GM19463 (cell line): ENCODE measurements around the gene RUNX2.
A peak's percentile ranks its signal among the peaks of the same experiment; 100 is the strongest.
"Not testable (repeated sequence)": the region's sequence is repeated elsewhere in the genome, so short reads cannot be mapped to it uniquely, and the experiment has no call there.

ENCODE experiments used
- ATAC-seq: cut with Tn5 transposase; IDR thresholded peaks from one replicate; pipeline ENCODE4 v1.9.1; 2021; ENCODE audit warnings: mild to moderate bottlenecking, moderate library complexity; ENCODE audit not compliant: unreplicated experiment

RUNX2 gene

GRCh38 chr6:45543298-45544235 is 215.4 kb downstream of the RUNX2 start:
- no peak for ATAC-seq

DNA sequence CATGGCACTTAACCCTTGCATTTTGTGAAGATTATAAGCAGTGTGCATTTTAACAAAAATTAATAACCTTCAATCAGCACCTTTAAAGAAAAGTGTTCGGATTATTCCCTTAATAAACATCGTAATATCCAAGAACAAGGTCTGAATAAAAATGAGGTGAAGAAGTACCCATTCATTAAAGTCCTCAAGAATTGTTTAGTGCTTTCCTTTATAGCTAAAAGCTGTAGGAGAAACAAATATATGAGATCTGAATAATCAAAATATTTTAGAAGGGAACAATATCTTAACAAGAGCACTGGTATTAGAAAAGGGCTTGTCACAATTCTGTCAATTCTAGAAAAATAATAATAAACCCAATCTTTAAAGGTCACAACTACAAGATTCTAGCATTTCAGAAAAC is 217.3 kb downstream of the RUNX2 start:
- no peak for ATAC-seq

GRCh38 chr6:45548657-45549515 is 220.8 kb downstream of the RUNX2 start:
- peak; percentile 98 for ATAC-seq

DNA sequence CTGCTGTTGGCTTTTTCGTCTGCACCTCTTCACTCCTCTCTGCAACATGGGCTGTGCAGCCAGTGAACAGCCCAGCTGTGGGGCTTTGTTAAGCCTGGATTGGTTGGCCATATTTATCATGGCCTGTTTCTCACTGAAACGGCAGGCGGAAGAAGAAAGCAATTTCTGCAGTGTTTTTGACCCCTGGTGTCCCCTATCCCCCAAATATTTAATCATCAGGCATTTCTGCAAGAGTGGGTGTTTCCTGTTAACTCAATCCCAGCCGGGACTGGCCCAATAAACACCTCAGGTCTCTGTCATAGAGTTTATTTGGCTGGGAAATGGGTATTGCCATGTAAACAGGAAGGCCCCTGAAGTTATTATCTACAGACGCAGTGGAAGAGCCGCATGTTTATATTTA is 224.4 kb downstream of the RUNX2 start:
- ATAC-seq = no peak

GRCh38 chr6:45553730-45554344 is 225.7 kb downstream of the RUNX2 start:
- ATAC-seq = no peak

DNA sequence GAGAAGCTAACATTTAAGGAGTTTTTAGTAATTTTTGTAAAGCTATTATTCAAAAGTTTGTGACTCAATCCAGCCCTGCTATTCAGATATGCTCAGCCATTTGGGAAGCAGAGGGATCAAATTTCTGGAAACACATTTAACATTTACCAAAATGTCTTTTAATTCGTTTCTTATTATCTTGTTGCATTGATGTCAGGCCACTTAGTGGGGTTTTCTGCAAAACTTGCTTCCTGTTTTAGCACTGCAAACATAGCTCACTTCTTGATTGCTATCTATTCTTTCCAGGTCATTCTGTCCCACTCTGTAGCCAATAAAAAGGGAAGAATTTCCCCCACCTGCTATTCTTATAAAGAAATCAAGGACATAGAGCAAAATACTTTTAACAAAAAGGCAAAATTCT is 226.5 kb downstream of the RUNX2 start:
- ATAC-seq = no peak

- no peak for ATAC-seq
These were observed 228.0 kb downstream of the RUNX2 start for GRCh38 chr6:45555981-45556771.

GRCh38 chr6:45556828-45557227 is 228.7 kb downstream of the RUNX2 start:
- no peak for ATAC-seq

DNA sequence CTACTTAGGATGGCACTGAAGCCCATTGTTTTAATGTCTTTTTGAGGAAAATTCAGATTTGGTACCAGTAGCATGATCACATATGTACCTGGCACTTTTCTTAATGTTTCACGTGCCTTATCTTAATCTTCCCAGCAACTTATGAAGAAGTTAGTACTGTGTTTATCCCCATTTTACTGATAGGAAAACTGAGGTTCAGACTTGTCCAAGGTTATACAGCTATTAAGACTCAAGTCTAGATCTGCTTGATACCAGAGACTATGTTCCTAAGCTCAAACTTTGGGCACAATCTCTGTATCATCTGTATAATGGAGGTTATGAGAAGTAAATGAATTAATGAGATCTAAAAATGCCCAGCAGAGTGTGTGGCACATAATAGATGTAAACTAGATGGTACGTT is 229.3 kb downstream of the RUNX2 start:
- ATAC-seq = no peak

DNA sequence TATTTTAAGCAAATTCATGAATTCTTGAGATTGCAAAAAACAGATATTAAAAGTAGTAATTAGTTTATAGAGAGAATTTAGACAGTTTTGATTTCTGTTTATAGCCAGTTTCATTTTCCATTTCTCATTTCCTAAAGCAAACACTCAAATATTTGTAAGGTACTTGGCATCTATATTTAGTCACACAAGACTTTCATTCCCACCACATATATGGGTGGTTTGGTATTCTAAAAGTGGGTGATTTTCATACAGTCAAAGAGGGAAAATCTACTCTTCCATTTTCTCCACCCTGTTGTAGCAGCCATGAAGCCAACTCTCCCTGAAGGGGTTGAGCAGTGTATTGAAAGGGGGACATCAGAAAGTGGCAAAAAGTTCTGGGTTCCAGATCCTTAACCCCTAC is 230.7 kb downstream of the RUNX2 start:
- no peak for ATAC-seq

GRCh38 chr6:45560321-45560820 is 232.2 kb downstream of the RUNX2 start:
- not testable (repeated sequence) for ATAC-seq

DNA sequence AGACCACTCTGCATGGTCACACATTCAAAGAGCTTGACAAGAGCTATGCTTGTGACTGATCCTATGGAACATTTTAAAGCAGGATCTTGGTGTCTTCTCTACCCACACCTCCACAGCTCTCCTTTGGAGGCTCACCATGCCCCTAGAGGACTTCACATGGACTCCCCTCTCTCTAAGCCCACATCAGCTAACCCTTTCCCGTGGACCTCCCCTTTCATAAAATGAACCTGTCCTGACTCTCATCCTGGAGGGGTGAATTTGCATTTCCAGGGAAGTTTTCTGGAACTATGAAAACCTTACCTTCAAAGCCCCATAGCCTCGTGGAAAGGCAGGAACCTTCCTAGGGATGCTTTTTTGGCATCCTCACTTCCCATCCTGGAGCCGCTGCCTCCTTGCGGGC is 234.0 kb downstream of the RUNX2 start:
- ATAC-seq = no peak

- no peak for ATAC-seq
These were observed 234.9 kb downstream of the RUNX2 start for GRCh38 chr6:45563041-45563440.

- no peak for ATAC-seq
These were observed 235.7 kb downstream of the RUNX2 start for GRCh38 chr6:45563844-45564243.

- no peak for ATAC-seq
These were observed 238.8 kb downstream of the RUNX2 start for GRCh38 chr6:45566882-45567281.

- ATAC-seq = no peak
These were observed 239.7 kb downstream of the RUNX2 start for GRCh38 chr6:45567879-45568278.

GRCh38 chr6:45568626-45569025 is 240.5 kb downstream of the RUNX2 start:
- no peak for ATAC-seq

GRCh38 chr6:45569210-45569945 is 241.2 kb downstream of the RUNX2 start:
- ATAC-seq = no peak

DNA sequence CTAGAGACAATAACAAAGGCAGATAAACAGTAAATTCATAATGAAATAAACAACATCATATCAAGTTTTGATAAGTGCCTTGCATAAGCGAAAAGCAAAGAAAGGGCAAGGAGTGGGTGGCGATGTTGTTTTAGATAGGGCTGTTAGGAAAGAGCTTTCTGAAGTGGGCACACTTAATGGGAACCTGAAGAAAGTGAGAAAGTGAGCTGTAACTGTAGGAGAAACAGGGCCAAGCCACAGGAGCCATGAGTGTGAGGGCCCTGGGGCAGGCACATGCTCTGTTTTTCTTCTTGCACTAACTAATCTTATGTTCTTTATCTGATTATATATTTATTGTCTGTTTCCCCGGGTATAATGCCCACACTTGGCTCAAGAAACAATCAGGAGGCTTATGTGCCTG is 243.0 kb downstream of the RUNX2 start:
- ATAC-seq = no peak

GRCh38 chr6:45572833-45573232 is 244.7 kb downstream of the RUNX2 start:
- no peak for ATAC-seq
